HG03159 (cell line): ENCODE results near the gene SNX2.
"Not testable (repeated sequence)": the region's sequence is repeated elsewhere in the genome, so short reads cannot be mapped to it uniquely, and the experiment has no call there.

Experiments used
- ATAC-seq: cut with Tn5 transposase; IDR thresholded peaks from one replicate; pipeline ENCODE4 v1.9.1; 2021; ENCODE audit warnings: mild to moderate bottlenecking, moderate library complexity; ENCODE audit not compliant: unreplicated experiment

SNX2 gene, protein sequence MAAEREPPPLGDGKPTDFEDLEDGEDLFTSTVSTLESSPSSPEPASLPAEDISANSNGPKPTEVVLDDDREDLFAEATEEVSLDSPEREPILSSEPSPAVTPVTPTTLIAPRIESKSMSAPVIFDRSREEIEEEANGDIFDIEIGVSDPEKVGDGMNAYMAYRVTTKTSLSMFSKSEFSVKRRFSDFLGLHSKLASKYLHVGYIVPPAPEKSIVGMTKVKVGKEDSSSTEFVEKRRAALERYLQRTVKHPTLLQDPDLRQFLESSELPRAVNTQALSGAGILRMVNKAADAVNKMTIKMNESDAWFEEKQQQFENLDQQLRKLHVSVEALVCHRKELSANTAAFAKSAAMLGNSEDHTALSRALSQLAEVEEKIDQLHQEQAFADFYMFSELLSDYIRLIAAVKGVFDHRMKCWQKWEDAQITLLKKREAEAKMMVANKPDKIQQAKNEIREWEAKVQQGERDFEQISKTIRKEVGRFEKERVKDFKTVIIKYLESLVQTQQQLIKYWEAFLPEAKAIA

DNA sequence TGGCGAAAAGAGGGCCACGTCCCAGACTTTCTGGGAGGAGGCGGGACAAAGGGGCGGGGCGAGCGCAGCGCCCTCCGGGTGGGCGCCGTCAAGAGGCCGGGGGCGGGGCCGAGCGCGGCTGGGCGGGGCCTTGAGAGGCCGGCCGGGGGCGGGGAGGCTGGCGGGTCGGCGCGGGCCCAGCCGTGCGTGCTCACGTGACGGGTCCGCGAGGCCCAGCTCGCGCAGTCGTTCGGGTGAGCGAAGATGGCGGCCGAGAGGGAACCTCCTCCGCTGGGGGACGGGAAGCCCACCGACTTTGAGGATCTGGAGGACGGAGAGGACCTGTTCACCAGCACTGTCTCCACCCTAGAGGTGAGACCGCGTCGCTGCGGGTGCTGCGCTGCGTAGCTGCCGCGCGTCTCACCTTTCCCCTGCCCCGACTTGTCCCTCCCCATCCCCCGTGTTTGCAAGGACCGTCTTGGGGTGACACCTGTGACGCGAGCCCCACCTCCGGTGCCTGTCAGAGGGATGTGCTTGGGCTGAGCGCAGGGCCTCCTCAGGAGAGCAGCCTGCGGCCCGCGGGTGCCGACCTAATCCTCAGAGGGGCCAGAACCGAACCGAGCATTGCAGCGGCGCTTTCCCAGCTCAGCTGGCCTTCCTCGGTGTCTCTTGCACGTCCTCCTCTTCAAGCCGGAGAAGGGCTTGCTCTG lies at the start of gene SNX2:
Gene SNX2, plus strand, starts transcription at position 220 of the 689 bp plus-strand sequence. Its CDS starts 24 bp downstream, at position 244.
- ATAC-seq = peak; percentile 90

DNA sequence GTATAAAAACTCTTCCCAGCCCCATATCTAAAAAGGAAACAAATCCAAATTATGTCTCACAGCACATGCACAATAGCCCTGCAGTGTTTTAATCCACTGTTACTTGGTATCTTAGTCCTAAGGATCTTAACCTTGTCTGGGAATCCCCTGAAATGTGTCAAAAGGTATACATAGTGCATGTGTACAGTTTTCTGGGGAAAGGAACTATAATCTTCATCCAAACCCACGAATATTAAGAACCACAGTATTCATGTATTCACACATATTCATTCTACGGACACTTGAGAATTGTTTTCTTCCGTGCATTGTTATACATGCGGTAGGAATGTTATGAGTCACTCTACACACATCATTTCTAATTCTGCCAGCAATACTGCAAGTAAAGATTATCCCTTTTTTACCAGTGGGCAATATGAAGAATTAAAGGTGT lies 47.8 kb upstream of the SNX2 start:
- ATAC-seq = peak; percentile 41

- ATAC-seq = no peak
Observed at GRCh38 chr5:122730037-122730436, 44.8 kb upstream of the SNX2 start.

DNA sequence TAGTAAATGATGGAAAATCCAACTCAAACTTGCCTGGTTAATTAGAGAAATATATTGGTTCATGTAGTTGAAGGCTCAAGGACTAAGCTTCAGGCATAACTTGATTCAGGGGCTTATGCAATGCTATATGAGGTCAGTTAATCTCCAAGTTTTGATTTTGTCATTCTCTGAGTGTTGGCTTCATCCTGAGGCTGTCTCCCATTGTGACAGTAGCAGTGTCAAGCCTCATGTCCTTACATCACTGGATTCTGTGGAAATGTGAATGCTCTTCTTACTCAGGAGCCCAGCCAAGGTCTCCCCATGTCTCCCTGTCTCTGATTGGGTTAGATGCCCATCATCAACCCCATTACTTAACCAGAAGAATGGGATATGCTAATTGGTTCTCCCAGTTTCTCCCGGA lies 44.4 kb upstream of the SNX2 start:
- ATAC-seq = no peak

GRCh38 chr5:122736086-122736845 lies 38.6 kb upstream of the SNX2 start:
- ATAC-seq = peak; percentile 88

DNA sequence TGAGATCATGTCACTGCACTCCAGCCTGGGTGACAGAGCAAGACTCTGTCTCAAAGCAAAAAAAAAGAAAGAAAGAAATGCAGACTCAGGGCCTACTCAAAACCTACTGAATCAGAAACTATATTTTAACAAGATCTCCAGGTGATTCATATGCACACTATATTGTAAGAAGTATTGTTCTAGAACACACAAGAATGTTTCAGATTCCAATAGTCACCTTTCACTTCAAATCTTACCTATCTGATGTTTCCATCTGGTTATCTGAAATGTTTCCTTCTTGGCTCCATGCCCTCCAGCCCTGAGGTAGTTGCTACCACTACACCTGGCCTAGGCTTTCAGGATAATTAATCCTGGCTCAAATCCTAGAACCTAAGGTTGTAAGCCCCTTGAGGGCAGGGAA lies 36.8 kb upstream of the SNX2 start:
- ATAC-seq = no peak

DNA sequence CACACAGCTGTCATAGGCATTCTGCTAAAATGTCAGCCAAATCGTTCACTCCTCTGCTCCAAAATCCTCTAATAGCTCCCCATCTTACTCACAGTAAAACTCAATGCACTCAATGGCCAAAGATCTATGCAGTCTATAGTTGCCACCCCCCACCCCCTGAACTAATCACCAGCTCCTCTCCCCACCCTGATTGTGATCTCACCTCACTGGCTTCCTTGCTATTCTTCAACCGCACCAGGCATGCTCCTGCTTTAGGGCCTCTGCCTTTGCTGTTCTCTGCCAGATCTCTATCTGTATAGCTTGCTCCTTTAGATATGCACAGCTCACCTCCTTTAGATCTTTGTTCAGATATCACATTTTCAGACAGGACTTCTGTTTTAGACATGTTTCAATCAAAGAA lies 33.2 kb upstream of the SNX2 start:
- ATAC-seq = no peak

- ATAC-seq = no peak
Observed at GRCh38 chr5:122743261-122743660, 31.6 kb upstream of the SNX2 start.

GRCh38 chr5:122745597-122745996 lies 29.3 kb upstream of the SNX2 start:
- no peak for ATAC-seq

GRCh38 chr5:122749886-122750285 lies 25.0 kb upstream of the SNX2 start:
- no peak for ATAC-seq

DNA sequence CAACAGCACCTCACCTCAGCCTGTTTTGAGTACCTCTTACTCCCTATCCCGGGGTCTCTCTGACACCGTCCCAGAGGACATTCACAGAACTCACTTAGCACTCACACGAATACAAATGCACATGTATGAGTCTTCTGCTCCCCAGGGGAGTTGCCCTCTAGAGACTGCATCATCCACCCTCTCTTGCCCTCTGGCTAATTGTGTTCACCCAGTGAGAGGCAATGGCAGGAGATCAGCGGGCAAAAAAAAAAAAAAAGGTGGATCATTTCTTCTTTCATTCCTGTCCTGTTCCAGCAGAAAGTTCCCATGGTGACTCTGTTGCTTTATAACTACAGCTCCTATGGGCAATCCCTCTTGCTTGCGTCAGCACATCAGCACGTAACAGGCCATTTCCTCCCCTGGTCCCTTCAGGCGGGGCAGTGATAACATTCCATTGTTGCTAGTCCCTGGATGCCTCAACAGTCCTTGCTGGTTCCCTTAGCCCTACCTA lies 23.5 kb upstream of the SNX2 start:
- ATAC-seq = no peak

- no peak for ATAC-seq
Observed at GRCh38 chr5:122753500-122753899, 21.4 kb upstream of the SNX2 start.

DNA sequence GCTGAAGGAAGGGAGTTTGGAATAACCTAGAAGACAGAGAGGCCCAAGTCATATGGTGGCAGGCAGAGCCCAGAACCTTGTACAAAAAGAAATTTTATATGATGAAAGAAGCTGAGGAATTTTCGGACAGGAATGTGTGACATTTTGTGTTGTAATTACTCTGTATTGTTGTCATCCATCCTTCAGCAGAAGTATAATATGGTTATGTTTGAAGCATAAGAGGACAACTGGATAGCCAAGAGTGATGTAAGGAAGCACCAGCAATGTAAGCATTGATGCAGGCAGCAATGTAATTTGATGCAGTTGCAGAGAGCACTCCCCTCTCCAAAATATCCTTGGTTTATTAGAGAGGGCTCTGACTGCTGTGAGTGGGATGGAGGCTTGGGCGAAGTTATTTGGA lies 19.1 kb upstream of the SNX2 start:
- peak; percentile 6 for ATAC-seq

DNA sequence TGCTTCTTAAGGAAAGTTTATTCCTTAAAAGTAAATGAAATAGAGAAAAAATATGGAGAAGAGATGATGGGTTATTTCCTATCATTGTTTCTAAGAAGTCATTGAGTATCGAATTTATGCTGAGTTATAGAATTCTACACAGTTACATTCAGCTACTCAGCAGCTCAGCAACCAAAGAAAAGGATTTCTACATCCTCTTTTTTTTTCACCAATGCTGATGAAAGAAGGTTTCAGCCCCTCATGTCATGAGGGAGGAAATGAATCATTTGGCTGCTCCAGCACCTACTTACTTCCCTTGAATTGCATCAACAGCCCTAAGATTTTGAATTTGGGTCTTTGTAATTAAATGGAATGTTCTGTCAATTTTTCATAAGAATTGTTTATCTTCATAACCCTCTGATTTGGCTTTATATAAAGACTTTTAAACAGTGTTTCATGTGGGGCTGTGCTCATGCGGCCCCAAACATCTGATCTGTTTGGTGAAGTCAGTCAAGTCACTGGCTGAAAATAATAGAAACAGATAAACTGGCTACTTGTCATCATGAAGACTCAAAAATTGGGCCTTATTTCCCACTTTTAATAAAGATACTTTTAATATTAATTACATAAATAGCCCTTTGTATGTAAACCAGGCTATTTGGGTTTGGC lies 18.5 kb upstream of the SNX2 start:
- ATAC-seq = peak; percentile 83

- ATAC-seq = no peak
Observed at GRCh38 chr5:122757285-122757684, 17.6 kb upstream of the SNX2 start.

DNA sequence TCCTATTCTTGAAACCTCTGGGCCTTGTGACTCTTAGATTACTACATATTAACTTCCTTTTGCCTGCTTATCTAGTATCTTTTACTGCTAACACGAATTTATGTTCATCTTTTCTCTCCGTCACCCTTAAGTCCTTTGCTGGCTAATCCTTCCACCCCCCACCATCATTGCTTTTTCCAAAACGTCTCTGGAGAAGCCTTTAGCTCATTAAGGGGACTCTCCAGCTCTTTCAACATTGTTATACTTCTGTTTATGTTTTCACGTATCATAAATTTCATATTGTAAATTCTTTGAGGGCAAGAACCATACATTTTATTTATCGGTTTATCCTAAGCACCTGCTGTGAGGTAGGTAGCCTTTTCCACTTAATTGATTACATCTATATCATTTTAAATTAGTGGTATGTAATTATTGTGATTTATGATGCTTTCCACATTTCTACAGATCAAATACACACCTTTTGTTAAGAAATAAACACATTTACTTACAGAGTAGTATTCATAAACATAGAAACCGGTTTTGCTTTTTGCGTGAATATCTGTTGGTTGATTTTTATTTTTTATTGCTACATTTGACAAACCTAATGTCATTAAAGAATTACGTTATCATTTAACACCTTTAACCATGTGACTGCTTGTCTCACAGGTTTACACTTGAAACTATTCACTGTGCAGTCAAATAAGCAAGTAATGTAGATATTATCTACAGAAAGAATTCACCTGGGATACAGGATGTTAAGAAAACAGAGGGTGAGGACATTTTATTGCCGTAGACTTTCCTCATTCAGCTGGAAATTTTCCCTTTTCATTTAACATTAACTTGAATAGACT lies 15.4 kb upstream of the SNX2 start:
- ATAC-seq = no peak

DNA sequence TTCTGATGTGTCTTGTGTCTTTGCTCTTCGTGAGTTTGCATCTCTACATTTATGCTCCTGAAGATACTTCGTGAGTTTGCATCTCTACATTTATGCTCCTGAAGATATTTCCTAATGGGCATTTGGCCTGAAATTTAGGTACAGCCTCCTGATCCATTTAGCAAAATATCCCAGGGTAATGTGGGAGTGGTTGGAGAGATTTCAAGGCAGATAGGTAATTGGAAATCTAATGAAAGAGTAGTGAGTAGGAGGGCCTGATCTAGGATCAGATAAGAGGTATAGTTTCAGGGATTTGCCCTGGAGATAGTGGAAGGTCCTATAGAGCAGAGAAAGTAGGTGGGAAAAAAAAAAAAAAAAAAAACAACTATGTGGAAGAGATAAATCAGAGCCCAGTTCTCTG lies 14.6 kb upstream of the SNX2 start:
- no peak for ATAC-seq

DNA sequence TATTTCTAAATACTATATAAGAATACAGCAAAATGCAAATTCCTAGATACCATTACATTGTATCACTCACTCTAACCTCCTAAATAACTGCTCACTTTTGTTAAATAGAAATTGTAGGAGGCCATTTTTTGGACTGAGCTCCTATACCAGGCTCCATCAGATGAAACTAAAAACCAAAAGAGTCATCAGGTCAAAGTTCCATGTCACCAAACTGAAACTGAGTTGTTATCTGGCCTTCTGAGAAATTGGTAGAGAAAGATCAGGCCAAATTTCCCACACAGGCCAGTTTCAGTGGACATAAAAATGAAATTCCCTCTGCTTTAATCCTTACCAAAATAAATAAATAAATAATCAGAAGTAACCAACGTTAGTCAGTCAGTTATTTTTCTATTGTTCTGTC lies 13.8 kb upstream of the SNX2 start:
- no peak for ATAC-seq

DNA sequence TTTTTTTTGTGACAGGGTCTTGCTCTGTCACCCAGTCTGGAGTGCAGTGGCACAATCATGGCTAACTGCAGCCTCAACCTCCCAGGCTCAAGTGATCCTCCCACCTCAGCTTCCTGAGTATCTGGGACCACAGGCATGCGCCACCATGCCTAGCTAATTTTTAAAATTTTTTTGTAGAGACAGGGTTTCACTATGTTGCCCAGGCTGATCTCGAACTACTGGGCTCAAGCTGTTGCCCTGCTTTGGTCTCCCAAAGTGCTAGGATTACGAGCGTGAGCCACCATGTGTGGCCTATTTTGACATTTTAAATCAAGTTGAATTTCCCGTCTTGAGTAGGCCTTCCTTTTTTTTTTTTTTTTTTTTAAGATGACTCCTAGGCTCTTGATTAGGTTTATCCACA lies 13.0 kb upstream of the SNX2 start:
- ATAC-seq = not testable (repeated sequence)

- ATAC-seq = no peak
Observed at GRCh38 chr5:122766130-122766529, 8.8 kb upstream of the SNX2 start.
